Measurements from ENCODE around the gene TCF21. TPM values are rescaled to one million over a fixed set of nuclear protein-coding genes. Genes with fewer than 3 reads are reported as not detected.

The TCF21 gene
- total RNA-seq, 1 experiment from 2014 or later, result not detected

GRCh38 chr6:133844709-133845108, 44.2 kb upstream of the TCF21 start:
- no peaks in the 10 kb centered on the region for H3K4me1 ChIP-seq (ENCODE audit: insufficient read depth, low read length, poor library complexity, severe bottlenecking)
- TF ChIP-seq EZH2 (IDR thresholded peaks at IDR 0.05; ENCODE audit: borderline replicate concordance, low read depth, low read length, poor library complexity, severe bottlenecking), result no peak
- TF ChIP-seq, protein P1, sequence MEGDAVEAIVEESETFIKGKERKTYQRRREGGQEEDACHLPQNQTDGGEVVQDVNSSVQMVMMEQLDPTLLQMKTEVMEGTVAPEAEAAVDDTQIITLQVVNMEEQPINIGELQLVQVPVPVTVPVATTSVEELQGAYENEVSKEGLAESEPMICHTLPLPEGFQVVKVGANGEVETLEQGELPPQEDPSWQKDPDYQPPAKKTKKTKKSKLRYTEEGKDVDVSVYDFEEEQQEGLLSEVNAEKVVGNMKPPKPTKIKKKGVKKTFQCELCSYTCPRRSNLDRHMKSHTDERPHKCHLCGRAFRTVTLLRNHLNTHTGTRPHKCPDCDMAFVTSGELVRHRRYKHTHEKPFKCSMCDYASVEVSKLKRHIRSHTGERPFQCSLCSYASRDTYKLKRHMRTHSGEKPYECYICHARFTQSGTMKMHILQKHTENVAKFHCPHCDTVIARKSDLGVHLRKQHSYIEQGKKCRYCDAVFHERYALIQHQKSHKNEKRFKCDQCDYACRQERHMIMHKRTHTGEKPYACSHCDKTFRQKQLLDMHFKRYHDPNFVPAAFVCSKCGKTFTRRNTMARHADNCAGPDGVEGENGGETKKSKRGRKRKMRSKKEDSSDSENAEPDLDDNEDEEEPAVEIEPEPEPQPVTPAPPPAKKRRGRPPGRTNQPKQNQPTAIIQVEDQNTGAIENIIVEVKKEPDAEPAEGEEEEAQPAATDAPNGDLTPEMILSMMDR (conservative IDR thresholded peaks at IDR 0.05; ENCODE audit: low read depth, low read length), result no peak
- H3K27ac ChIP-seq (ENCODE audit: low read depth, low read length, poor library complexity, severe bottlenecking), result no peak overlapping the region
- no peak for DNase-seq (ENCODE audit: low spot score)
- intact Hi-C loops (cut with micrococcal nuclease; ENCODE audit: unreplicated experiment), result no loop called here
- H3K27me3 ChIP-seq (replicated peaks; ENCODE audit: insufficient read depth, low read depth, low read length, poor library complexity), result peaks cover 94% of the 10 kb centered on the region
- H3K9me3 ChIP-seq (ENCODE audit: low read depth, low read length, poor library complexity, severe bottlenecking), result no peaks in the 10 kb centered on the region
- no peak overlapping the region for H3K4me3 ChIP-seq (ENCODE audit: low read depth, low read length, poor library complexity, severe bottlenecking)
- POLR2A ChIA-PET (ENCODE audit: low non-redundant PET), result no interaction called here
- BruUV-seq (replicated peaks), result no TSS peak
- CTCF ChIA-PET, result no interaction called here
- no peaks in the 10 kb centered on the region for H3K36me3 ChIP-seq (ENCODE audit: insufficient read depth, low read length, poor library complexity, severe bottlenecking)

GRCh38 chr6:133854041-133854363, 34.9 kb upstream of the TCF21 start:
- H3K4me3 ChIP-seq (ENCODE audit: low read depth, low read length, poor library complexity, severe bottlenecking), result no peak overlapping the region
- no peaks in the 10 kb centered on the region for H3K36me3 ChIP-seq (ENCODE audit: insufficient read depth, low read length, poor library complexity, severe bottlenecking)
- H3K4me1 ChIP-seq (ENCODE audit: insufficient read depth, low read length, poor library complexity, severe bottlenecking), result no peaks in the 10 kb centered on the region
- no peak for DNase-seq (ENCODE audit: low spot score)
- ChIA-PET CTCF (no interaction called here), POLR2A (ENCODE audit: low non-redundant PET) (no interaction called here)
- intact Hi-C loops (cut with micrococcal nuclease; ENCODE audit: unreplicated experiment), result no loop called here
- BruUV-seq (replicated peaks), result no TSS peak
- H3K9me3 ChIP-seq (ENCODE audit: low read depth, low read length, poor library complexity, severe bottlenecking), result no peaks in the 10 kb centered on the region
- H3K27me3 ChIP-seq (replicated peaks; ENCODE audit: insufficient read depth, low read depth, low read length, poor library complexity), result peaks cover 88% of the 10 kb centered on the region
- TF ChIP-seq, protein P1 (conservative IDR thresholded peaks at IDR 0.05; ENCODE audit: low read depth, low read length), result no peak
- TF ChIP-seq EZH2 (IDR thresholded peaks at IDR 0.05; ENCODE audit: borderline replicate concordance, low read depth, low read length, poor library complexity, severe bottlenecking), result peak; percentile 90
- H3K27ac ChIP-seq (ENCODE audit: low read depth, low read length, poor library complexity, severe bottlenecking), result no peak overlapping the region

DNA sequence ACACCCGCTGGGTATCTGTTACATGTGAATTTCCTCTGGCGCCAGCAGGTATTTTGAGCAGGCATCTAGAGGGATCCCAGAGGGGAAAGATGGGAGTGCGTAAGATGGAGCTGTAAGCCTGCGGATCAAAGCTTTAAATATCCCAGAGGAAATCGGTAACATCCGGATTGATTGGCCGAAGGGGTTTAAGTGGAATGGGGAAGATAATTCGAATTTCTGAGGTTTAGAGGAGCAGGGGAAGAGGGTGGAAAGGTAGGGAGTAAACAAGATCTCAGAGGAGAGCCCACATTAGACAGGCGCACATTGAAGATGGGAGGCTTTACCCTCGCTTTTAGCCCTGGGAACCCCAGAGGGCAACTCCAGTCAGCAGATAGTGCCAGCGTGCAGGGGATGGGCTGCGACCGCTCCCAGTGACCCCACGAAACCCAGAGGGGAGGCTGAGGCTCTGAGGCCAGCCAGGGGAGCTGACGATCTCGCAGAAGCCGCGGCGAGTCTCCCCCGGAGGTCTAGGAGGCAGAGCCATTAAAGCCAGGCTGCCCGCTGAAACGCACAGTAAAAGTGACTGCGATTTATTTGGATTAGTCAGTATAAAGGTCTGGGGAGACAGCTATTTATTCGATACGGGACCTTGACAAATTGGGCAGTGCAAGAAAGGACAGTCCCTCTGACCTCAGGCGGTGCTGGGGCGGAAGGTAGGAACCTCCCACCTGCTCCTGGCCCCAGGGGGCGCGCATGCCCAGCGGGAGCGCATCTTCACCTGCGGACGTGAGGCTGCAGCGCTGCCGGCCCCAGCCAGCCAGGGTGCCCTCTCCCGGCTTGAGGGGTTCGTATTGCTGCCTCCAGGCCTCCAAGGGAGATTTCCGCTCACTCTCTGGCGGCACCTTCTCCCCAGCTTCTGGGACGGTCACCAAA, 34.3 kb upstream of the TCF21 start:
- TF ChIP-seq, protein P1 (conservative IDR thresholded peaks at IDR 0.05; ENCODE audit: low read depth, low read length), result no peak
- peak; percentile 62 for TF ChIP-seq EZH2 (IDR thresholded peaks at IDR 0.05; ENCODE audit: borderline replicate concordance, low read depth, low read length, poor library complexity, severe bottlenecking)
- ChIA-PET CTCF (no interaction called here), POLR2A (ENCODE audit: low non-redundant PET) (no interaction called here)
- Histone ChIP-seq H3K27ac (ENCODE audit: low read depth, low read length, poor library complexity, severe bottlenecking) (no peak overlapping the region), H3K4me1 (ENCODE audit: insufficient read depth, low read length, poor library complexity, severe bottlenecking) (no peaks in the 10 kb centered on the region), H3K9me3 (ENCODE audit: low read depth, low read length, poor library complexity, severe bottlenecking) (no peaks in the 10 kb centered on the region), H3K4me3 (ENCODE audit: low read depth, low read length, poor library complexity, severe bottlenecking) (no peak overlapping the region), H3K27me3 (replicated peaks; ENCODE audit: insufficient read depth, low read depth, low read length, poor library complexity) (peaks cover 85% of the 10 kb centered on the region), H3K36me3 (ENCODE audit: insufficient read depth, low read length, poor library complexity, severe bottlenecking) (no peaks in the 10 kb centered on the region)
- intact Hi-C loops (cut with micrococcal nuclease; ENCODE audit: unreplicated experiment), result no loop called here
- BruUV-seq (replicated peaks), result no TSS peak
- no peak for DNase-seq (ENCODE audit: low spot score)

All from A673 (cell line).